ENCODE measurements around the gene SPRY2. TPM values are rescaled to one million over a fixed set of nuclear protein-coding genes. Genes with fewer than 3 reads are reported as not detected.

The SPRY2 gene
- total and polyA plus RNA-seq, 2 donors from 2014 or later: 10.6 to 26.2 TPM

- Histone ChIP-seq H3K4me1 (ENCODE audit: control insufficient read depth in 2 of 3, insufficient read depth in 2 of 3, low read depth in 1 of 3, low read length in 3 of 3) (no peaks in the 10 kb centered on the region), H3K27me3 (ENCODE audit: control insufficient read depth, insufficient read depth, low read length) (no peaks in the 10 kb centered on the region), H3K9ac (ENCODE audit: low read length in 3 of 3) (no peak overlapping the region), H3K4me3 (ENCODE audit: low read length in 3 of 3) (no peak overlapping the region), H3K36me3 (ENCODE audit: control insufficient read depth in 2 of 3, insufficient read depth in 3 of 3, low read length in 3 of 3) (no peaks in the 10 kb centered on the region), H3K27ac (ENCODE audit: low read depth in 2 of 2, low read length in 2 of 2) (no peak overlapping the region), H3K9me3 (ENCODE audit: control insufficient read depth in 2 of 3, insufficient read depth in 1 of 3, low read length in 3 of 3) (no peaks in the 10 kb centered on the region)
- TF ChIP-seq CTCF (IDR thresholded peaks at IDR 0.05; ENCODE audit: borderline replicate concordance, extremely low read depth, insufficient read depth): no peak
- intact Hi-C loops (cut with DNase I): no loop called here
- DNase-seq: no peak
- FAIRE-seq: no peak
These were observed 37.6 kb downstream of the SPRY2 start for GRCh38 chr13:80303225-80303811.

- no peak for TF ChIP-seq CTCF (IDR thresholded peaks at IDR 0.05; ENCODE audit: borderline replicate concordance, extremely low read depth, insufficient read depth)
- intact Hi-C loops (cut with DNase I): no loop called here
- Histone ChIP-seq H3K9ac (ENCODE audit: low read length in 3 of 3) (no peak overlapping the region), H3K36me3 (ENCODE audit: control insufficient read depth in 2 of 3, insufficient read depth in 3 of 3, low read length in 3 of 3) (no peaks in the 10 kb centered on the region), H3K4me3 (ENCODE audit: low read length in 3 of 3) (no peak overlapping the region), H3K9me3 (ENCODE audit: control insufficient read depth in 2 of 3, insufficient read depth in 1 of 3, low read length in 3 of 3) (no peaks in the 10 kb centered on the region), H3K27me3 (ENCODE audit: control insufficient read depth, insufficient read depth, low read length) (no peaks in the 10 kb centered on the region), H3K27ac (ENCODE audit: low read depth in 2 of 2, low read length in 2 of 2) (no peak overlapping the region), H3K4me1 (ENCODE audit: control insufficient read depth in 2 of 3, insufficient read depth in 2 of 3, low read depth in 1 of 3, low read length in 3 of 3) (no peaks in the 10 kb centered on the region)
- DNase-seq (no peak), FAIRE-seq (no peak)
These were observed 41.9 kb downstream of the SPRY2 start for GRCh38 chr13:80299046-80299445.

GRCh38 chr13:80297503-80297902, 43.4 kb downstream of the SPRY2 start:
- intact Hi-C loops (cut with DNase I): no loop called here
- Histone ChIP-seq H3K36me3 (ENCODE audit: control insufficient read depth in 2 of 3, insufficient read depth in 3 of 3, low read length in 3 of 3) (no peaks in the 10 kb centered on the region), H3K9ac (ENCODE audit: low read length in 3 of 3) (no peak overlapping the region), H3K9me3 (ENCODE audit: control insufficient read depth in 2 of 3, insufficient read depth in 1 of 3, low read length in 3 of 3) (no peaks in the 10 kb centered on the region), H3K27ac (ENCODE audit: low read depth in 2 of 2, low read length in 2 of 2) (no peak overlapping the region), H3K27me3 (ENCODE audit: control insufficient read depth, insufficient read depth, low read length) (no peaks in the 10 kb centered on the region), H3K4me1 (ENCODE audit: control insufficient read depth in 2 of 3, insufficient read depth in 2 of 3, low read depth in 1 of 3, low read length in 3 of 3) (no peaks in the 10 kb centered on the region), H3K4me3 (ENCODE audit: low read length in 3 of 3) (no peak overlapping the region)
- FAIRE-seq (no peak), DNase-seq (no peak)
- TF ChIP-seq CTCF (IDR thresholded peaks at IDR 0.05; ENCODE audit: borderline replicate concordance, extremely low read depth, insufficient read depth): no peak

GRCh38 chr13:80297094-80297493, 43.8 kb downstream of the SPRY2 start:
- H3K36me3 ChIP-seq (ENCODE audit: control insufficient read depth in 2 of 3, insufficient read depth in 3 of 3, low read length in 3 of 3): no peaks in the 10 kb centered on the region
- no peaks in the 10 kb centered on the region for H3K9me3 ChIP-seq (ENCODE audit: control insufficient read depth in 2 of 3, insufficient read depth in 1 of 3, low read length in 3 of 3)
- no peaks in the 10 kb centered on the region for H3K4me1 ChIP-seq (ENCODE audit: control insufficient read depth in 2 of 3, insufficient read depth in 2 of 3, low read depth in 1 of 3, low read length in 3 of 3)
- H3K27ac ChIP-seq (ENCODE audit: low read depth in 2 of 2, low read length in 2 of 2): no peak overlapping the region
- H3K4me3 ChIP-seq (ENCODE audit: low read length in 3 of 3): no peak overlapping the region
- no peak overlapping the region for H3K9ac ChIP-seq (ENCODE audit: low read length in 3 of 3)
- no peak for TF ChIP-seq CTCF (IDR thresholded peaks at IDR 0.05; ENCODE audit: borderline replicate concordance, extremely low read depth, insufficient read depth)
- FAIRE-seq (no peak), DNase-seq (peak in 1 of 5 donors; percentile 26)
- no peaks in the 10 kb centered on the region for H3K27me3 ChIP-seq (ENCODE audit: control insufficient read depth, insufficient read depth, low read length)
- intact Hi-C loops (cut with DNase I): no loop called here

Data from kidney (tissue), 14 donors.